Stimulated activated CD4-positive, alpha-beta T cell treated with anti-CD3 and anti-CD28 coated beads, Interleukin-2, amount 100 ng/mL, for 24 hours (primary cell): ENCODE measurements around the gene PSMB3.

Source experiments
- DNase-seq, 2 donors: peaks; one replicate each; pipeline ENCODE4 v3.0.0-alpha.2; 2020

Gene PSMB3

GRCh38 chr17:38752308-38753070 is at the start of gene PSMB3:
Gene PSMB3, plus strand, starts transcription at chr17:38752741. Its CDS starts 86 bp downstream, at chr17:38752827.
- peak; percentile 97 for DNase-seq

GRCh38 chr17:38702916-38703741 is 49.4 kb upstream of the PSMB3 start:
- DNase-seq = peak; percentile 46 to 54

GRCh38 chr17:38703742-38704605 is 48.6 kb upstream of the PSMB3 start:
- peak; percentile 86 to 93 for DNase-seq

GRCh38 chr17:38704606-38705522 is 47.7 kb upstream of the PSMB3 start, which contains the start of gene MLLT6:
Gene MLLT6, plus strand, starts transcription at chr17:38705273. Its CDS starts 360 bp downstream, at chr17:38705633.
- DNase-seq = peak; percentile 76 to 78

- no peak for DNase-seq
Measured at GRCh38 chr17:38705523-38705802, 47.1 kb upstream of the PSMB3 start.

GRCh38 chr17:38705803-38706504 is 46.6 kb upstream of the PSMB3 start:
- peak; percentile 58 to 59 for DNase-seq

- DNase-seq = peak; percentile 46 to 51
Measured at GRCh38 chr17:38706505-38707216, 45.9 kb upstream of the PSMB3 start.

GRCh38 chr17:38707678-38708351 is 44.7 kb upstream of the PSMB3 start:
- no peak for DNase-seq

- no peak for DNase-seq
Measured at GRCh38 chr17:38709104-38709820, 43.3 kb upstream of the PSMB3 start.

GRCh38 chr17:38709864-38710603 is 42.5 kb upstream of the PSMB3 start:
- no peak for DNase-seq

- DNase-seq = no peak
Measured at GRCh38 chr17:38710604-38710962, 42.0 kb upstream of the PSMB3 start.

GRCh38 chr17:38710985-38711384 is 41.6 kb upstream of the PSMB3 start:
- no peak for DNase-seq

- no peak for DNase-seq
Measured at GRCh38 chr17:38711792-38712571, 40.6 kb upstream of the PSMB3 start.

- DNase-seq = no peak
Measured at GRCh38 chr17:38712593-38712992, 39.9 kb upstream of the PSMB3 start.

- no peak for DNase-seq
Measured at GRCh38 chr17:38713456-38714075, 39.0 kb upstream of the PSMB3 start.

GRCh38 chr17:38715216-38715943 is 37.2 kb upstream of the PSMB3 start:
- DNase-seq = peak in 1 of 2 donors; percentile 37
